IMR-90 (cell line): Measurements from ENCODE around the gene KDM5B. TPM values are rescaled to one million over a fixed set of nuclear protein-coding genes. Genes with fewer than 3 reads are reported as not detected.
A peak's percentile ranks its signal among the peaks of the same experiment; 100 is the strongest.

Source experiments
- ATAC-seq: fragments of 200-7000 bp; cut with Tn5 transposase; 2 replicates; pipeline ENCODE4 v1.9.1; 2020; ENCODE audit warnings: low read depth, mild to moderate bottlenecking, moderate library complexity
- BruUV-seq: library from RNA; stranded (reverse); fragments of 400-500 nt; replicated peaks from 2 replicates; lab custom pipeline; 2021; lab: Mats Ljungman, UMichigan
- CTCF ChIA-PET: fragments of 300-600 bp; formaldehyde crosslinking; extraction: SDS; loops from one replicate; lab custom pipeline; 2021; ENCODE audit warnings: antibody characterized with exemption; lab: Yijun Ruan, JAX
- POLR2A ChIA-PET: fragments of 300-600 bp; sonication (Branson Sonifier 250); formaldehyde crosslinking; loops from one replicate; lab custom pipeline; 2022; ENCODE audit warnings: antibody characterized with exemption; ENCODE audit not compliant: unreplicated experiment; lab: Charles Lee
- DNase-seq: peaks from one replicate; pipeline ENCODE4 v3.0.0; 2013
- H2AFZ ChIP-seq: replicated peaks from 2 replicates; pipeline ENCODE3; 2013; ENCODE audit warnings: low read length, mild to moderate bottlenecking; ENCODE audit not compliant: poor library complexity
- H2AK5ac ChIP-seq: 2 replicates; pipeline ENCODE4 v1.6.1; 2013; ENCODE audit warnings: low read depth, low read length, inconsistent platforms
- H2AK9ac ChIP-seq: replicated peaks from 2 replicates; pipeline ENCODE3; 2013; ENCODE audit warnings: mild to moderate bottlenecking, low read depth, low read length, moderate library complexity; ENCODE audit not compliant: poor library complexity
- H2BK120ac ChIP-seq: 2 replicates; pipeline ENCODE4 v1.6.1; 2013; ENCODE audit warnings: low read depth, low read length, inconsistent platforms
- H2BK15ac ChIP-seq: 3 replicates; pipeline ENCODE4 v1.6.1; 2013; ENCODE audit warnings: low read depth, low read length, inconsistent platforms
- H2BK20ac ChIP-seq: 2 replicates; pipeline ENCODE4 v1.6.1; 2013; ENCODE audit warnings: low read depth, mild to moderate bottlenecking, inconsistent platforms, low read length, moderate library complexity
- H2BK5ac ChIP-seq: 2 replicates; pipeline ENCODE4 v1.6.1; 2013; ENCODE audit warnings: mild to moderate bottlenecking, low read depth, low read length, inconsistent platforms; ENCODE audit not compliant: poor library complexity, severe bottlenecking
- H3K14ac ChIP-seq: replicated peaks from 2 replicates; pipeline ENCODE4 v1.6.1; 2013; ENCODE audit warnings: low read depth, low read length, inconsistent platforms
- H3K18ac ChIP-seq: 2 replicates; pipeline ENCODE4 v1.6.1; 2013; ENCODE audit warnings: low read depth, low read length, control low read depth
- H3K23ac ChIP-seq: 2 replicates; pipeline ENCODE4 v1.6.1; 2013; ENCODE audit warnings: low read depth, low read length, inconsistent platforms
- H3K27ac ChIP-seq: 2 replicates; pipeline ENCODE4 v1.5.1; 2013; ENCODE audit warnings: mild to moderate bottlenecking, control low read depth, low read length; ENCODE audit not compliant: insufficient read depth
- H3K27me3 ChIP-seq: 2 replicates; pipeline ENCODE4 v1.6.1; 2013; ENCODE audit warnings: low read length; ENCODE audit not compliant: control insufficient read depth, insufficient read depth
- H3K36me3 ChIP-seq: 2 replicates; pipeline ENCODE4 v1.6.1; 2013; ENCODE audit warnings: low read length, mixed read lengths; ENCODE audit not compliant: control insufficient read depth, insufficient read depth
- H3K4ac ChIP-seq: 2 replicates; pipeline ENCODE4 v1.6.1; 2013; ENCODE audit warnings: low read depth, low read length, inconsistent platforms
- H3K4me1 ChIP-seq: 2 replicates; pipeline ENCODE4 v1.6.1; 2013; ENCODE audit warnings: low read length, mixed read lengths; ENCODE audit not compliant: control insufficient read depth, insufficient read depth
- H3K4me2 ChIP-seq: 2 replicates; pipeline ENCODE4 v1.6.1; 2013; ENCODE audit warnings: low read depth, mild to moderate bottlenecking, control low read depth, low read length, moderate library complexity
- H3K4me3 ChIP-seq: 2 replicates; pipeline ENCODE4 v1.5.1; 2013; ENCODE audit warnings: low read depth, mild to moderate bottlenecking, control low read depth, low read length, moderate library complexity; ENCODE audit not compliant: insufficient read depth
- H3K56ac ChIP-seq: 2 replicates; pipeline ENCODE4 v1.6.1; 2013; ENCODE audit warnings: low read length, inconsistent platforms; ENCODE audit not compliant: insufficient read depth; ENCODE audit errors: extremely low read depth
- H3K79me1 ChIP-seq, 2 experiments: 2 replicates each; pipeline ENCODE4 v1.6.1; 2013; ENCODE audit warnings: low read length in 2 of 2, inconsistent platforms in 1 of 2, low read depth in 1 of 2
- H3K9ac ChIP-seq: 2 replicates; pipeline ENCODE4 v1.6.1; 2013; ENCODE audit warnings: low read depth, low read length, control low read depth
- H3K9me1 ChIP-seq: 2 replicates; pipeline ENCODE4 v1.6.1; 2013; ENCODE audit warnings: low read length, inconsistent platforms; ENCODE audit not compliant: insufficient read depth
- H3K9me3 ChIP-seq: 2 replicates; pipeline ENCODE4 v1.6.1; 2013; ENCODE audit warnings: low read length; ENCODE audit not compliant: control insufficient read depth, insufficient read depth
- H4K20me1 ChIP-seq: 2 replicates; pipeline ENCODE4 v1.6.1; 2013; ENCODE audit warnings: low read length, inconsistent platforms; ENCODE audit not compliant: insufficient read depth
- H4K5ac ChIP-seq: 2 replicates; pipeline ENCODE4 v1.6.1; 2013; ENCODE audit warnings: mild to moderate bottlenecking, low read depth, low read length, control low read depth
- H4K8ac ChIP-seq, 2 experiments: 2 replicates each; pipeline ENCODE4 v1.6.1; 2013; ENCODE audit warnings: low read depth in 2 of 2, low read length in 2 of 2, control low read depth in 1 of 2, inconsistent platforms in 1 of 2
- H4K91ac ChIP-seq: 2 replicates; pipeline ENCODE4 v1.6.1; 2013; ENCODE audit warnings: low read depth, low read length, inconsistent platforms; ENCODE audit not compliant: insufficient read depth
- BHLHE40 ChIP-seq: fragments of 150-350 bp; IDR thresholded peaks from 2 replicates; pipeline ENCODE4 v1.6.1; 2016; ENCODE audit warnings: mild to moderate bottlenecking, low read depth, low read length
- CEBPB ChIP-seq: IDR thresholded peaks from 2 replicates; pipeline ENCODE4 v1.6.1; 2012; ENCODE audit warnings: low read depth, low read length, improper control_type of control experiment
- CHD1 ChIP-seq: IDR thresholded peaks from 2 replicates; pipeline ENCODE4 v1.6.1; 2012; ENCODE audit warnings: low read depth, low read length, improper control_type of control experiment
- CTCF ChIP-seq: conservative IDR thresholded peaks from 2 replicates; pipeline ENCODE4 v1.5.1; 2012; ENCODE audit warnings: mild to moderate bottlenecking, low read depth, low read length, improper control_type of control experiment
- ELK1 ChIP-seq: fragments of 150-350 bp; IDR thresholded peaks from 2 replicates; pipeline ENCODE4 v1.6.1; 2016; ENCODE audit warnings: low read depth, mild to moderate bottlenecking, low read length, moderate library complexity, borderline replicate concordance
- FOS ChIP-seq: fragments of 150-350 bp; IDR thresholded peaks from 2 replicates; pipeline ENCODE4 v1.6.1; 2016; ENCODE audit warnings: low read depth, low read length
- MAFK ChIP-seq: IDR thresholded peaks from 2 replicates; pipeline ENCODE4 v1.6.1; 2012; ENCODE audit warnings: low read depth, low read length, improper control_type of control experiment
- NFE2L2 ChIP-seq: fragments of 150-350 bp; IDR thresholded peaks from 2 replicates; pipeline ENCODE4 v1.6.1; 2016; ENCODE audit warnings: low read depth, mild to moderate bottlenecking, low read length
- RAD21 ChIP-seq: IDR thresholded peaks from 2 replicates; pipeline ENCODE4 v1.6.1; 2012; ENCODE audit warnings: low read length, improper control_type of control experiment
- RCOR1 ChIP-seq: IDR thresholded peaks from 2 replicates; pipeline ENCODE4 v1.6.1; 2012; ENCODE audit warnings: mild to moderate bottlenecking, low read length, improper control_type of control experiment; ENCODE audit not compliant: insufficient replicate concordance
- SMC3 ChIP-seq: fragments of 150-350 bp; IDR thresholded peaks from 2 replicates; pipeline ENCODE4 v1.6.1; 2016; ENCODE audit warnings: low read depth, mild to moderate bottlenecking, antibody characterized with exemption, low read length, moderate library complexity
- USF2 ChIP-seq: fragments of 150-350 bp; IDR thresholded peaks from 2 replicates; pipeline ENCODE4 v1.6.1; 2017; ENCODE audit warnings: mild to moderate bottlenecking, antibody characterized with exemption, low read length, low read depth
- WGBS, 2 experiments: methylation state at CpG; one replicate each; pipeline versions ENCODE4 v1.1.5 to v1.1.7; 2013; ENCODE audit warnings: missing lambda C conversion rate in 2 of 2; ENCODE audit not compliant: insufficient read length in 1 of 2; ENCODE audit errors: extremely low coverage in 2 of 2; 5-methylcytosine and 5-hydroxymethylcytosine counted together
- dilution Hi-C: fragments of 300-500 bp; cut with HindIII; formaldehyde crosslinking; loops from one replicate; pipeline ENCODE4 v1.14.3; 2018; ENCODE audit warnings: low sequenced_read_pairs; ENCODE audit not compliant: unreplicated experiment
- in situ Hi-C: fragments of 300-500 bp; cut with MboI; formaldehyde crosslinking; loops from 3 replicates; pipeline ENCODE4 v1.14.3; 2019; ENCODE audit warnings: low sequenced_read_pairs, inconsistent platforms, mixed read lengths
- intact Hi-C: fragments of 100-400 bp; cut with micrococcal nuclease; formaldehyde crosslinking; loops from 2 replicates; pipeline ENCODE4 v1.10.0; 2022
- polyA plus RNA-seq, 3 experiments: library from polyadenylated mRNA; depleted of rRNA; stranded (reverse); fragments of >200 nt; gene quantifications; 2 replicates each; pipeline ENCODE4 v1.2.3, GENCODE V29; 2012; ENCODE audit warnings: low replicate concordance in 1 of 3
- total RNA-seq: library from RNA; depleted of rRNA; stranded (reverse); fragments of >200 nt; gene quantifications from 2 replicates; pipeline ENCODE4 v1.2.3, GENCODE V29; 2012

KDM5B gene
- total and polyA plus RNA-seq, 2 of the 4 experiments (the other 2 are of a cell fraction), result 28.8 to 82.1 TPM

GRCh38 chr1:202765721-202766120 is 42.5 kb downstream of the KDM5B start:
- Histone ChIP-seq H4K8ac (no peak overlapping the region), H2BK5ac (peak overlapping the region; percentile 60), H3K9me1 (no peaks in the 10 kb centered on the region), H2BK20ac (no peak overlapping the region), H4K5ac (no peak overlapping the region), H3K23ac (no peak overlapping the region), H3K4me1 (peaks cover 1% of the 10 kb centered on the region), H3K4me2 (no peak overlapping the region), H3K27me3 (no peaks in the 10 kb centered on the region), H3K56ac (no peak overlapping the region), H3K9ac (no peak overlapping the region), H2BK120ac (no peak overlapping the region), H2BK15ac (no peak overlapping the region), H3K9me3 (no peaks in the 10 kb centered on the region), H3K14ac (no peak overlapping the region; the same call in 1 of the 2 replicates), H3K4ac (no peak overlapping the region), H2AFZ (no peak overlapping the region), H3K18ac (no peak overlapping the region), H2AK9ac (no peak overlapping the region), H3K27ac (no peak overlapping the region), H3K36me3 (peaks cover 47% of the 10 kb centered on the region), H4K91ac (no peak overlapping the region), H3K79me1 (peaks cover 4 to 32% of the 10 kb centered on the region in 2 experiments; a peak in 3 of 4 replicates), H2AK5ac (no peak overlapping the region), H3K4me3 (no peak overlapping the region), H4K20me1 (peaks cover 17% of the 10 kb centered on the region)
- intact Hi-C loops, result loop anchor here (5.0 kb wide), 1 partner anchor 42 kb away; the partner anchor contains the start of gene KDM5B
- BruUV-seq, result no TSS peak
- DNase-seq (peak; percentile 63), ATAC-seq (peak; percentile 63)
- dilution Hi-C loops, result no loop called here
- ChIA-PET POLR2A (no interaction called here), CTCF (no interaction called here)
- in situ Hi-C loops, result no loop called here
- TF ChIP-seq RCOR1 (no peak), NFE2L2 (no peak), SMC3 (no peak), USF2 (no peak), RAD21 (no peak), BHLHE40 (no peak), CEBPB (no peak), CHD1 (no peak), ELK1 (no peak), CTCF (no peak), MAFK (no peak), FOS (no peak)
- no CpG with 5 or more reads among the region's 1 CpG for WGBS, 2 experiments
